GM23338 (cell line): ENCODE results near the gene TMEM121. TPM values are rescaled to one million over a fixed set of nuclear protein-coding genes. Genes with fewer than 3 reads are reported as not detected.

Experiments
- ATAC-seq: fragments of 200-7000 bp; cut with Tn5 transposase; 3 replicates; pipeline ENCODE4 v1.9.1; 2020
- DNase-seq: peaks from one replicate; pipeline ENCODE4 v3.0.0-alpha.2; 2015; ENCODE audit warnings: low spot score
- H2AFZ ChIP-seq: fragments of 200-600 bp; sonication (generic); 2 replicates; pipeline ENCODE4 v1.8.0; 2016; ENCODE audit warnings: antibody characterized with exemption, mild to moderate bottlenecking, moderate library complexity
- H3F3A ChIP-seq: fragments of 200-600 bp; sonication (generic); replicated peaks from 2 replicates; pipeline ENCODE4 v1.8.0; 2017; ENCODE audit warnings: antibody characterized with exemption, mixed run types, low read depth
- H3K27ac ChIP-seq: fragments of 200-600 bp; sonication (generic); 2 replicates; pipeline ENCODE4 v1.6.1; 2016; ENCODE audit warnings: low read depth
- H3K27me3 ChIP-seq: fragments of 200-600 bp; sonication (generic); 2 replicates; pipeline ENCODE4 v1.8.0; 2016; ENCODE audit warnings: mild to moderate bottlenecking, mixed run types, moderate library complexity; ENCODE audit not compliant: insufficient read depth
- H3K36me3 ChIP-seq: fragments of 200-600 bp; sonication (generic); 2 replicates; pipeline ENCODE4 v1.8.0; 2016; ENCODE audit warnings: mild to moderate bottlenecking; ENCODE audit not compliant: insufficient read depth
- H3K4me1 ChIP-seq: fragments of 200-600 bp; sonication (generic); 2 replicates; pipeline ENCODE4 v1.8.0; 2016; ENCODE audit warnings: mild to moderate bottlenecking, moderate library complexity; ENCODE audit not compliant: insufficient read depth
- H3K4me2 ChIP-seq: fragments of 200-600 bp; sonication (generic); 2 replicates; pipeline ENCODE4 v1.7.1; 2017; ENCODE audit warnings: mixed run types
- H3K4me3 ChIP-seq: fragments of 200-600 bp; sonication (generic); 2 replicates; pipeline ENCODE4 v1.6.1; 2016; ENCODE audit warnings: mixed run types
- H3K79me2 ChIP-seq: fragments of 200-600 bp; sonication (generic); replicated peaks from 2 replicates; pipeline ENCODE4 v1.8.0; 2017; ENCODE audit warnings: mild to moderate bottlenecking; ENCODE audit not compliant: insufficient read depth
- H3K9me2 ChIP-seq: fragments of 200-600 bp; sonication (generic); 2 replicates; pipeline ENCODE4 v1.8.0; 2017; ENCODE audit not compliant: insufficient read depth
- H4K20me1 ChIP-seq: fragments of 200-600 bp; sonication (generic); replicated peaks from 2 replicates; pipeline ENCODE4 v1.8.0; 2017; ENCODE audit warnings: mild to moderate bottlenecking; ENCODE audit not compliant: insufficient read depth
- H3K27ac Mint-ChIP-seq: 2 replicates; pipeline ENCODE4 v1.8.0; 2020; ENCODE audit warnings: inconsistent platforms, mild to moderate bottlenecking, moderate library complexity, mixed read lengths
- H3K27me3 Mint-ChIP-seq: 3 replicates; pipeline ENCODE4 v1.8.0; 2022; ENCODE audit warnings: low read depth, mild to moderate bottlenecking, moderate library complexity, mixed read lengths, inconsistent platforms; ENCODE audit not compliant: insufficient read depth, poor library complexity
- H3K36me3 Mint-ChIP-seq: 3 replicates; pipeline ENCODE4 v1.8.0; 2021; ENCODE audit warnings: low read depth, mild to moderate bottlenecking, inconsistent platforms, moderate library complexity, mixed read lengths
- H3K4me1 Mint-ChIP-seq: 3 replicates; pipeline ENCODE4 v1.8.0; 2020; ENCODE audit warnings: mild to moderate bottlenecking, inconsistent platforms, mixed read lengths
- H3K4me3 Mint-ChIP-seq: 3 replicates; pipeline ENCODE4 v1.8.0; 2021; ENCODE audit warnings: moderate library complexity, mild to moderate bottlenecking, inconsistent platforms, mixed read lengths
- H3K9me3 Mint-ChIP-seq: 3 replicates; pipeline ENCODE4 v1.8.0; 2020; ENCODE audit warnings: moderate library complexity, mild to moderate bottlenecking, inconsistent platforms, mixed read lengths
- CREB1 ChIP-seq: fragments of 250-450 bp; sonication (Bioruptor Pico); IDR thresholded peaks from 2 replicates; pipeline ENCODE4 v1.5.0; 2020; ENCODE audit warnings: low read depth, mild to moderate bottlenecking, moderate library complexity
- CTCF ChIP-seq, 2 experiments: fragments of 200-600 bp in 1 of 2; sonication (generic) in 1 of 2; conservative IDR thresholded peaks; 2 replicates each; pipeline versions ENCODE4 v1.5.1 to v1.6.1; 2016 to 2017; ENCODE audit warnings: antibody characterized with exemption in 2 of 2, low read depth in 2 of 2, mild to moderate bottlenecking in 2 of 2, moderate library complexity in 1 of 2
- ETS1 ChIP-seq: IDR thresholded peaks from 2 replicates; pipeline ENCODE4 v1.6.1; 2016; ENCODE audit warnings: antibody characterized with exemption
- EZH2 ChIP-seq: fragments of 200-600 bp; sonication (generic); IDR thresholded peaks from one replicate; pipeline ENCODE4 v1.8.0; 2017; ENCODE audit warnings: antibody characterized with exemption, mild to moderate bottlenecking, low read depth; ENCODE audit not compliant: unreplicated experiment
- EZH2phosphoT487 ChIP-seq: fragments of 200-600 bp; sonication (generic); IDR thresholded peaks from one replicate; pipeline ENCODE4 v1.8.1; 2018; ENCODE audit warnings: antibody characterized with exemption; ENCODE audit not compliant: unreplicated experiment
- JUNB ChIP-seq: IDR thresholded peaks from one replicate; pipeline ENCODE4 v1.6.1; 2016; ENCODE audit warnings: antibody characterized with exemption; ENCODE audit not compliant: unreplicated experiment
- NANOG ChIP-seq: IDR thresholded peaks from 2 replicates; pipeline ENCODE4 v1.6.1; 2016; ENCODE audit warnings: antibody characterized with exemption, borderline replicate concordance
- POLR2AphosphoS5 ChIP-seq: IDR thresholded peaks from 2 replicates; pipeline ENCODE4 v1.6.1; 2016; ENCODE audit warnings: antibody characterized with exemption, low read depth
- REST ChIP-seq: IDR thresholded peaks from one replicate; pipeline ENCODE4 v1.6.1; 2018; ENCODE audit warnings: antibody characterized with exemption; ENCODE audit not compliant: unreplicated experiment
- STAT1 ChIP-seq: IDR thresholded peaks from one replicate; pipeline ENCODE4 v1.6.1; 2016; ENCODE audit warnings: antibody characterized with exemption; ENCODE audit not compliant: unreplicated experiment
- ZNF114 ChIP-seq: fragments of 250-450 bp; sonication (Bioruptor Pico); IDR thresholded peaks from 2 replicates; pipeline ENCODE4 v1.5.0; 2020; ENCODE audit warnings: mild to moderate bottlenecking, moderate library complexity
- ZNF331 ChIP-seq: fragments of 250-450 bp; sonication (Bioruptor Pico); IDR thresholded peaks from 2 replicates; pipeline ENCODE4 v1.5.0; 2020; ENCODE audit warnings: low read depth, mild to moderate bottlenecking, moderate library complexity
- ZNF462 ChIP-seq: fragments of 250-450 bp; sonication (Bioruptor Pico); IDR thresholded peaks from 2 replicates; pipeline ENCODE4 v1.5.0; 2020; ENCODE audit warnings: mild to moderate bottlenecking, moderate library complexity
- polyA plus RNA-seq: library from polyadenylated mRNA; unstranded; fragments of >200 nt; fragmentation: Nextera tagmentation; extraction: Ambion mirVana; gene quantifications from 2 replicates; pipeline ENCODE4 v1.2.1, GENCODE V29; 2016
- total RNA-seq: library from RNA; depleted of rRNA; stranded (reverse); fragments of >200 nt; shearing (Covaris generic); gene quantifications from 2 replicates; pipeline ENCODE4 v1.2.3, GENCODE V29; 2014

The TMEM121 gene
- total and polyA plus RNA-seq, 2 experiments from 2014 or later, result 0.13 to 1.3 TPM

- Histone ChIP-seq H3K4me2 (no peak overlapping the region), H2AFZ (no peak overlapping the region), H3K4me1 (no peaks in the 10 kb centered on the region), H3K4me3 (no peak overlapping the region), H3F3A (no peaks in the 10 kb centered on the region), H3K9me2 (no peaks in the 10 kb centered on the region), H3K79me2 (no peaks in the 10 kb centered on the region), H3K27ac (no peak overlapping the region), H4K20me1 (no peaks in the 10 kb centered on the region), H3K36me3 (no peaks in the 10 kb centered on the region), H3K27me3 (no peaks in the 10 kb centered on the region)
- ATAC-seq (no peak), DNase-seq (no peak)
- H3K4me1 Mint-ChIP-seq, result no peaks in the 10 kb centered on the region
- TF ChIP-seq ZNF462 (CRISPR knock-in tag) (no peak), NANOG (no peak), ETS1 (no peak), ZNF114 (CRISPR knock-in tag) (no peak), ZNF331 (CRISPR knock-in tag) (no peak), EZH2phosphoT487 (no peak), CREB1 (CRISPR knock-in tag) (no peak), CTCF (conservative IDR thresholded peaks at IDR 0.05; ENCODE audit: low read depth in 2 of 2) (no peak), POLR2AphosphoS5 (no peak), STAT1 (no peak), JUNB (no peak), EZH2 (no peak), REST (no peak)
- H3K36me3 Mint-ChIP-seq, result no peaks in the 10 kb centered on the region
- peaks cover 7% of the 10 kb centered on the region for H3K27me3 Mint-ChIP-seq
- H3K4me3 Mint-ChIP-seq, result no peak overlapping the region
- H3K27ac Mint-ChIP-seq, result no peak overlapping the region
- peaks cover 29% of the 10 kb centered on the region for H3K9me3 Mint-ChIP-seq
These were observed 9.3 kb upstream of the TMEM121 start for GRCh38 chr14:105517096-105517495.
